ENCODE measurements around the gene CDH13. TPM values are rescaled to one million over a fixed set of nuclear protein-coding genes. Genes with fewer than 3 reads are reported as not detected.
A peak's percentile ranks its signal among the peaks of the same experiment; 100 is the strongest.

CDH13 gene
- total and polyA plus RNA-seq, 2 donors (not counting 3 experiments of a cell fraction or from before 2014, with no cell fraction given), result 96.6 to 124 TPM

DNA sequence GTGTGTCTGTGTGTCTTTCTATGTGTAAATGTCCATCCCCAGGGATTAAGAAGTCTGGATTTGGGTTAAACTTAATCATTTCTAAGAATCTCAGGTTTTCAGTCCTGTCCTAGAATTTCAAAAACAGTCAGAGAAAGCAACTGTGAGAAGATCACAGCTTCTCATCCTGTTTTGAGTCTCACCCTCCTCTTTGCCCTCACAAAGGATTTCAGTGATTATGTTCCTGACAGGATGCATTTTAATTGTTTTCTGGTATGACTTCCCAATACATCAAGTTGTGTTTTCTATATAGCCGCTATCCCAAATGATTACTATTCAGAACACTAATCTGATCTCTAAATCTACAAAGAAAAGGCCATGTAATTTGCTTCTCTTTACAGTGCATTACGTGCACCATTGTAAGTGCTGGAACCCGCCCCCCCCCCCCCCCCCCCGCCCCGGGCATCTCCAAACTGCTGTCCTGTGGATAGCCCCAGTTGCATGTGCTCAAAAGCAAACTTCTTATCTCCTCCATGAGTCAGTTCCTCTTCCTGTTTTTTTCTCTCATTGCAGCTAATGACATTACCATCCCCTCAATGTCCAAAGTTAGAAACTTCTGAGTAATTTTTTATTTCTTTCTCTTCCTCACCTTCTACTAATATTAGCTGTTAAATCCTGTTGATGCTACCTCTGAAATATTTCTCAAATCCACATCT is 73.9 kb downstream of the CDH13 start:
- FAIRE-seq (peak; percentile 76), DNase-seq (ENCODE audit: low read depth, low spot score) (peak; percentile 84)
- Histone ChIP-seq H2AFZ (ENCODE audit: low read depth, low read length) (no peak overlapping the region), H4K20me1 (replicated peaks; ENCODE audit: control insufficient read depth, extremely low read depth, insufficient read depth, low read length) (no peaks in the 10 kb centered on the region), H3K4me3 (replicated peaks in 1 of 3; ENCODE audit: insufficient read depth in 1 of 3, low read depth in 1 of 3, low read length in 3 of 3) (no peak overlapping the region), H3K9me3 (replicated peaks; ENCODE audit: control insufficient read depth, insufficient read depth, low read length) (no peaks in the 10 kb centered on the region), H3K79me2 (ENCODE audit: control insufficient read depth, insufficient read depth, low read length) (no peaks in the 10 kb centered on the region), H3K9me1 (replicated peaks; ENCODE audit: control insufficient read depth, extremely low read depth, insufficient read depth, low read length) (no peaks in the 10 kb centered on the region), H3K4me2 (ENCODE audit: insufficient read depth, low read length) (peak overlapping the region; percentile 84), H3K4me1 (ENCODE audit: control insufficient read depth, extremely low read depth, insufficient read depth, low read length) (peaks cover 46% of the 10 kb centered on the region), H3K9ac (replicated peaks; ENCODE audit: extremely low read depth, insufficient read depth, low read length) (peak overlapping the region; percentile 85), H3K27ac (ENCODE audit: insufficient read depth, low read depth, low read length) (peak overlapping the region; percentile 76), H3K27me3 (ENCODE audit: control insufficient read depth in 2 of 2, insufficient read depth in 2 of 2, low read length in 2 of 2) (no peaks in the 10 kb centered on the region), H3K36me3 (ENCODE audit: control insufficient read depth in 2 of 2, extremely low read depth in 1 of 2, insufficient read depth in 2 of 2, low read length in 2 of 2) (no peaks in the 10 kb centered on the region)
- TSS peak; percentile 72 for BruUV-seq (replicated peaks)
- dilution Hi-C loops (cut with MboI; ENCODE audit: extremely low pct_ligation_motif_present, low sequenced_read_pairs), result no loop called here
- TF ChIP-seq POLR2AphosphoS5 (IDR thresholded peaks at IDR 0.05; ENCODE audit: insufficient read depth, low read depth, low read length), result peak; percentile 72
- TF ChIP-seq GATA2 (IDR thresholded peaks at IDR 0.05; ENCODE audit: insufficient read depth, insufficient read length, low read depth, low read length), result peak; percentile 72
- peak; percentile 83 for TF ChIP-seq JUN (IDR thresholded peaks at IDR 0.05; ENCODE audit: borderline replicate concordance, insufficient read depth, insufficient read length, low read depth)
- peak; percentile 75 for TF ChIP-seq FOS (IDR thresholded peaks at IDR 0.05; ENCODE audit: borderline replicate concordance, insufficient read depth, low read length)
- no peak for TF ChIP-seq MYC (IDR thresholded peaks at IDR 0.05; ENCODE audit: low read depth, low read length)
- TF ChIP-seq, protein P1, sequence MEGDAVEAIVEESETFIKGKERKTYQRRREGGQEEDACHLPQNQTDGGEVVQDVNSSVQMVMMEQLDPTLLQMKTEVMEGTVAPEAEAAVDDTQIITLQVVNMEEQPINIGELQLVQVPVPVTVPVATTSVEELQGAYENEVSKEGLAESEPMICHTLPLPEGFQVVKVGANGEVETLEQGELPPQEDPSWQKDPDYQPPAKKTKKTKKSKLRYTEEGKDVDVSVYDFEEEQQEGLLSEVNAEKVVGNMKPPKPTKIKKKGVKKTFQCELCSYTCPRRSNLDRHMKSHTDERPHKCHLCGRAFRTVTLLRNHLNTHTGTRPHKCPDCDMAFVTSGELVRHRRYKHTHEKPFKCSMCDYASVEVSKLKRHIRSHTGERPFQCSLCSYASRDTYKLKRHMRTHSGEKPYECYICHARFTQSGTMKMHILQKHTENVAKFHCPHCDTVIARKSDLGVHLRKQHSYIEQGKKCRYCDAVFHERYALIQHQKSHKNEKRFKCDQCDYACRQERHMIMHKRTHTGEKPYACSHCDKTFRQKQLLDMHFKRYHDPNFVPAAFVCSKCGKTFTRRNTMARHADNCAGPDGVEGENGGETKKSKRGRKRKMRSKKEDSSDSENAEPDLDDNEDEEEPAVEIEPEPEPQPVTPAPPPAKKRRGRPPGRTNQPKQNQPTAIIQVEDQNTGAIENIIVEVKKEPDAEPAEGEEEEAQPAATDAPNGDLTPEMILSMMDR (IDR thresholded peaks at IDR 0.05; ENCODE audit: extremely low read depth in 1 of 2, insufficient read depth in 1 of 2, low read depth in 1 of 2, low read length in 2 of 2), result no peak
- POLR2A ChIA-PET, result interaction anchor here (0.9 kb wide), 1 partner anchor 45 kb away, joined by 3 read pairs; no protein-coding TSS in a partner anchor
- CTCF ChIA-PET, result interaction anchor here (0.7 to 3.5 kb wide), 13 partner anchors 18 to 515 kb away, joined by 3 to 19 read pairs (median 5); no protein-coding TSS in a partner anchor
- intact Hi-C loops (cut with micrococcal nuclease), result loop anchor here (1.0 to 2.0 kb wide), 7 partner anchors 50 to 644 kb away; no protein-coding TSS in a partner anchor

All from endothelial cell of umbilical vein (primary cell).